ENCODE measurements around the gene PVALB.

PVALB gene

GRCh38 chr22:36808721-36809344 lies 8.0 kb downstream of the PVALB start:
- no peak for DNase-seq (ENCODE audit: low spot score)
- in situ Hi-C loops (cut with MboI; ENCODE audit: low pct_unique_long_range_greater_than_20kb, low sequenced_read_pairs, unreplicated experiment), result no loop called here
- TF ChIP-seq, protein P1, sequence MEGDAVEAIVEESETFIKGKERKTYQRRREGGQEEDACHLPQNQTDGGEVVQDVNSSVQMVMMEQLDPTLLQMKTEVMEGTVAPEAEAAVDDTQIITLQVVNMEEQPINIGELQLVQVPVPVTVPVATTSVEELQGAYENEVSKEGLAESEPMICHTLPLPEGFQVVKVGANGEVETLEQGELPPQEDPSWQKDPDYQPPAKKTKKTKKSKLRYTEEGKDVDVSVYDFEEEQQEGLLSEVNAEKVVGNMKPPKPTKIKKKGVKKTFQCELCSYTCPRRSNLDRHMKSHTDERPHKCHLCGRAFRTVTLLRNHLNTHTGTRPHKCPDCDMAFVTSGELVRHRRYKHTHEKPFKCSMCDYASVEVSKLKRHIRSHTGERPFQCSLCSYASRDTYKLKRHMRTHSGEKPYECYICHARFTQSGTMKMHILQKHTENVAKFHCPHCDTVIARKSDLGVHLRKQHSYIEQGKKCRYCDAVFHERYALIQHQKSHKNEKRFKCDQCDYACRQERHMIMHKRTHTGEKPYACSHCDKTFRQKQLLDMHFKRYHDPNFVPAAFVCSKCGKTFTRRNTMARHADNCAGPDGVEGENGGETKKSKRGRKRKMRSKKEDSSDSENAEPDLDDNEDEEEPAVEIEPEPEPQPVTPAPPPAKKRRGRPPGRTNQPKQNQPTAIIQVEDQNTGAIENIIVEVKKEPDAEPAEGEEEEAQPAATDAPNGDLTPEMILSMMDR (IDR thresholded peaks at IDR 0.05; ENCODE audit: extremely low read depth, insufficient read depth, missing control alignments), result no peak

DNA sequence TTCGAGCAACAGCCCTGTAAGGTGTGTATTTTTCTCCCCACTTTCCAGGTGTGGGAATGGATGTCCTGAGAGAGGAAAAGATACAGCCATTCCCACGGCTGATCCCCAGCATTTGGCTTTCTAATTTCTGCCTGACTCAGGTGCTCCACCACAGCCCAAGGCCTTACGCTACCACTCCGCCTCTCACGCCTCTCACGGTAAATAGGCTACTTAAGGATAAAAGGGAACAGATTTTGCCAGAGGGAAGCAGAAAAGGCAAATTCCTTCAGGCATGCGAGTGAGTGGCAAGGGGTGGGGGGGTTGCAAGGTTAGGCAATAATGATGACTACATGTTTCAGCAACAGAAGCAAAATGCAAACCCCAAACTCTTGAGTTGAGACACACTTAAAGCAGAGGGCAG lies 9.2 kb downstream of the PVALB start:
- in situ Hi-C loops (cut with MboI; ENCODE audit: low pct_unique_long_range_greater_than_20kb, low sequenced_read_pairs, unreplicated experiment), result no loop called here
- no peak for DNase-seq (ENCODE audit: low spot score)
- TF ChIP-seq, protein P1 (IDR thresholded peaks at IDR 0.05; ENCODE audit: extremely low read depth, insufficient read depth, missing control alignments), result no peak

GRCh38 chr22:36806835-36807234 lies 10.0 kb downstream of the PVALB start:
- TF ChIP-seq, protein P1 (IDR thresholded peaks at IDR 0.05; ENCODE audit: extremely low read depth, insufficient read depth, missing control alignments), result no peak
- in situ Hi-C loops (cut with MboI; ENCODE audit: low pct_unique_long_range_greater_than_20kb, low sequenced_read_pairs, unreplicated experiment), result no loop called here
- no peak for DNase-seq (ENCODE audit: low spot score)

DNA sequence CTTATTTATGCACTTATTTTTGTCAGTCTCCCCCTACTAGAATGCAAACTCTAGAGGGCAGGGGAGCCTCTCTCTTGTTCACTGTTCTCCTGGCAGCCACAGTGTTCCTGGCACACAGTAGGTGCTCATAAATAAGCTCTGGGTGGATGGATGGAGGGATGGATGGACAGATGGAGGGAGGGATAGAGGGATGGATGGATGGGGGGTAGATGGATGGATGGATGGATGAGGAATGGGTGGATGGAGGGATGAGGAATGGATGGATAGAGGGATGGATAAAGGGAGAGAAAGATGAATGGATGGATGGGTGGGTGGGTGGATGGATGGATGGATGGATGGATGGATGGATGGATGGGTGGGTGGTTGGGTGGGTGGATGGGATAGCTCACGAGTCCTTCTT lies 13.5 kb downstream of the PVALB start:
- TF ChIP-seq, protein P1 (IDR thresholded peaks at IDR 0.05; ENCODE audit: extremely low read depth, insufficient read depth, missing control alignments), result no peak
- in situ Hi-C loops (cut with MboI; ENCODE audit: low pct_unique_long_range_greater_than_20kb, low sequenced_read_pairs, unreplicated experiment), result no loop called here
- DNase-seq (ENCODE audit: low spot score), result no peak

GRCh38 chr22:36798674-36799066 lies 18.2 kb downstream of the PVALB start:
- TF ChIP-seq, protein P1 (IDR thresholded peaks at IDR 0.05; ENCODE audit: extremely low read depth, insufficient read depth, missing control alignments), result no peak
- in situ Hi-C loops (cut with MboI; ENCODE audit: low pct_unique_long_range_greater_than_20kb, low sequenced_read_pairs, unreplicated experiment), result no loop called here
- no peak for DNase-seq (ENCODE audit: low spot score)

GRCh38 chr22:36797911-36798673 lies 18.7 kb downstream of the PVALB start:
- no peak for DNase-seq (ENCODE audit: low spot score)
- in situ Hi-C loops (cut with MboI; ENCODE audit: low pct_unique_long_range_greater_than_20kb, low sequenced_read_pairs, unreplicated experiment), result no loop called here
- TF ChIP-seq, protein P1 (IDR thresholded peaks at IDR 0.05; ENCODE audit: extremely low read depth, insufficient read depth, missing control alignments), result no peak
